Placental epithelial cell (primary cell): ENCODE data around the gene TRAPPC12. TPM values are rescaled to one million over a fixed set of nuclear protein-coding genes. Genes with fewer than 3 reads are reported as not detected.

Source experiments
- total RNA-seq: library from RNA; depleted of rRNA; stranded (reverse); fragments of >200 nt; gene quantifications from 2 replicates; pipeline ENCODE4 v1.2.3, GENCODE V29; 2012

Gene TRAPPC12
- 68.5 and 101 TPM in 2 replicates for total RNA-seq

GRCh38 chr2:3379647-3380534, at the start of gene TRAPPC12:
Gene TRAPPC12 (plus strand): TSS chr2:3379694. CDS start chr2:3387624, 7,930 bp downstream.

DNA sequence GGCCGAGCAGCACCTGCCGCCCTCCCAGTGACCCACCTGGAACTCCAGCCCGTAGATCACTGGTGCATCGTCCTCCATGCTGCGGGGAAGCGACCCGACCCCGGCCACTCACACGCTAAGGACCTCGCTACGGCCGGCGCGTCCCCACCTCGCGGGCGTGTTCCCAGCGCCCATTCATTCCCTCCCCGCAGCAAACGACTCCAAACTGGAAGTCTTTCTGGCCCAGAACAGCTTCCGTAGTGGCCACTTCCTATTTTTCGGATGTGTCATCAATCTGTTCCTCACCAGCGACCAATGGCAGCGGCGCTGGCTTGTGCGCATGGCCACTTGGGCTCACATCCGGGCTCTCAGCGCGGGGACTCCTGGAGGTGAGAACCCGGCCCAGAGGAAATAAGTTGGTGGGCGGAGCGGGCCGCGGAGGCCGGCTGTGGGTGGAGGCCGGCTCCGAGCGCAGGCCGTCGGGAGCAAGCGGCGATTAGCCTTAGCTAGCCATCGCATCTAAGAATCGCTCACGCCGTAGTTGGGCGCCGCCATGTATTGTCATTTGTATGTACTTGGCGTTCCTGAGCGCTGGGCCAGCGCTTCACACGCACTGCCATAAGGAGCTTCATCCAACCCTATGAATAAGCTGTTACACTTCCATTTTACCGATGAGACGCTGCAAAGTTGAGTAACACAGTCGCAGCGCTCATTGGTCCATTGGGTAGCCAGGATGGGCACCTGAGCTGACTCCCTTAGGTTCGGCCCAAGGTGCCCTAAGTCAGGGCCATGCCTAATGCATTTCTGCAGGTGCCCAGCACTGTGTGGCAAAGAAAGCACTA, 1.7 kb upstream of the TRAPPC12 start, which contains the start of gene EIPR1:
Gene EIPR1 (minus strand): TSS at position 207 of the 821 bp plus-strand sequence. CDS start 129 bp downstream, at position 78.

DNA sequence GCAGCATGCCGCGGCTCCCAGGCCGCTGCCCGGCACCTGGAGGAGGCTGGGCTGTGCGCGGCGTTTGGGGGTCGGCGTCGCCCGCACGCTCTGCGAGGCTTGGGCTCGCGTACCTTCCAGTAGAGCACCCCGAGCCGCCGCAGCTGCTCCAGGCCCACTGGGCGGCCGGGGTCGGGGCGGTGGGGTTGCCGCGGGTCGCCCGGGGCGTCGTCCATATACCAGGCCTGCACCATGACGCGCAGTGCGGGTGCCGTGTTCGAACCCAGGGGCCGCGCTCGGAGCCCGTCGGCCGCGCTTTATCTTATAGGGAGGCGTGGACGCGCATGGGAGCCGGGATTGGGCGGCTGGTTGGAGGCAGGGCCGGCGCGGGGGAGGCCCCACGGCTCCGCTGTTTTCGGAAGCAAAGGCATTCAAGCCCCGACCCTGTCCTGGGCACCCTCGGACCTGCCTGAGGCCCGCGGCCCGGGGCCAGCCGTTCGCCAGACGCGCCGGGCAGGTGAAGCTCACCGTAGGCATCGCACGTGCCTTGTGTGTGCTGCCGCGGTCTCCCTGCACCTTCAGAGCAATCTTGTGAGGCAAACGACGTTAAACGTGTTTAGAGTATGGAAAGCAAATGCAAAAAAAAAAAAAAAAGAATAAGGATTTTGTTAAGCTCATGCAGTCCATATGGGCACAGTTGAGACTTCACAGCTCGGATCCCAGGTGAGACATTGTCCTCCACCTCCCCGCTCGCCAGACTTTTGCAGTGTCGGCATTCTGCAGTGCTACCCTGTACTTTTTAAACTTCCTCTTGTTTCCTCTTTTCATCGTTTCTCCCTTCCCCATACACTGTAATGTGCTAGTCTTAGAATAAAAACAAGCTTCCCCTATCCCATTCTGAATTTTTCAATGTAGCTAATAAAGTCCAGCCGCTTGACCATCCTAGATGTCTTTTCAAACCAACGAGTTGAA, 140.0 kb downstream of the TRAPPC12 start, which contains the start of gene ADI1:
Gene ADI1 (minus strand): TSS at position 277 of the 951 bp plus-strand sequence. CDS start 44 bp downstream, at position 233.

Other genes with a start within 250 kb of the TRAPPC12 start
- 14.5 and 39.5 TPM in 2 replicates for gene EIPR1, start 1.9 kb upstream of the TRAPPC12 start, total RNA-seq
- gene ADI1, start 139.8 kb downstream of the TRAPPC12 start, total RNA-seq, result 74.6 and 76.3 TPM in 2 replicates
- 16.5 and 20.5 TPM in 2 replicates for gene RNASEH1, start 178.6 kb downstream of the TRAPPC12 start, total RNA-seq
- gene RPS7, start 195.6 kb downstream of the TRAPPC12 start, total RNA-seq, result 1,334 and 1,576 TPM in 2 replicates
- 0.39 TPM in 1 of 2 replicates, not detected in the other for gene COLEC11, start 215.4 kb downstream of the TRAPPC12 start, total RNA-seq